Neural cell (in vitro differentiated cells): ENCODE results near the gene YIPF2. TPM values are rescaled to one million over a fixed set of nuclear protein-coding genes. Genes with fewer than 3 reads are reported as not detected.

Source experiments
- H2AFZ ChIP-seq: fragments of 200-600, 300-800 bp; sonication (generic), shearing (Covaris generic); 2 replicates; pipeline ENCODE4 v1.6.0; 2014; ENCODE audit warnings: low read depth, mild to moderate bottlenecking, antibody characterized with exemption, low read length, moderate library complexity
- H3F3A ChIP-seq: fragments of 200-600 bp; shearing (Covaris generic); 2 replicates; pipeline ENCODE4 v1.6.1; 2016; ENCODE audit warnings: mild to moderate bottlenecking, moderate library complexity, mixed read lengths, antibody characterized with exemption, low read length; ENCODE audit not compliant: insufficient read depth, poor library complexity, severe bottlenecking
- H3K27ac ChIP-seq: fragments of 200-600, 300-800 bp; sonication (generic), shearing (Covaris generic); 2 replicates; pipeline ENCODE4 v1.5.1; 2014; ENCODE audit warnings: mild to moderate bottlenecking, low read length, moderate library complexity
- H3K27me3 ChIP-seq: fragments of 300-800, 200-600 bp; sonication (generic), shearing (Covaris generic); 2 replicates; pipeline ENCODE4 v1.6.0; 2014; ENCODE audit warnings: mild to moderate bottlenecking, low read depth, low read length, moderate library complexity; ENCODE audit not compliant: insufficient read depth
- H3K36me3 ChIP-seq: fragments of 300-800, 200-600 bp; sonication (generic), shearing (Covaris generic); 2 replicates; pipeline ENCODE4 v1.5.1; 2014; ENCODE audit warnings: mild to moderate bottlenecking, antibody characterized with exemption, low read length, moderate library complexity; ENCODE audit not compliant: insufficient read depth
- H3K4me2 ChIP-seq: fragments of 300-800, 200-600 bp; sonication (generic), shearing (Covaris generic); 2 replicates; pipeline ENCODE4 v1.6.0; 2014; ENCODE audit warnings: mild to moderate bottlenecking, low read length
- H3K4me3 ChIP-seq: fragments of 300-800, 200-600 bp; sonication (generic), shearing (Covaris generic); 2 replicates; pipeline ENCODE4 v1.5.1; 2014; ENCODE audit warnings: mild to moderate bottlenecking, low read length, moderate library complexity
- H3K79me2 ChIP-seq: fragments of 200-600 bp; shearing (Covaris generic); replicated peaks from 2 replicates; pipeline ENCODE4 v1.6.0; 2014; ENCODE audit warnings: mild to moderate bottlenecking, low read length, moderate library complexity; ENCODE audit not compliant: insufficient read depth
- H3K9ac ChIP-seq: fragments of 300-800, 200-600 bp; sonication (generic), shearing (Covaris generic); 2 replicates; pipeline ENCODE4 v1.6.1; 2016; ENCODE audit warnings: mild to moderate bottlenecking, low read length, mixed read lengths
- H3K9me2 ChIP-seq: fragments of 200-600 bp; shearing (Covaris generic); 2 replicates; pipeline ENCODE4 v1.6.1; 2016; ENCODE audit warnings: mild to moderate bottlenecking, low read length, mixed read lengths; ENCODE audit not compliant: insufficient read depth
- H3K9me3 ChIP-seq: fragments of 200-600, 300-800 bp; sonication (generic), shearing (Covaris generic); 2 replicates; pipeline ENCODE4 v1.6.1; 2016; ENCODE audit warnings: mild to moderate bottlenecking, mixed run types, low read length, moderate library complexity, mixed read lengths
- H4K20me1 ChIP-seq: fragments of 200-600 bp; shearing (Covaris generic); 2 replicates; pipeline ENCODE4 v1.6.1; 2016; ENCODE audit warnings: mild to moderate bottlenecking, mixed run types; ENCODE audit not compliant: insufficient read depth
- EP300 ChIP-seq: fragments of 450-650 bp; conservative IDR thresholded peaks from 2 replicates; pipeline ENCODE4 v1.6.1; 2014; ENCODE audit warnings: antibody characterized with exemption, mild to moderate bottlenecking, moderate library complexity; ENCODE audit not compliant: poor library complexity, severe bottlenecking
- EZH2 ChIP-seq: fragments of 200-600, 300-800 bp; shearing (Covaris generic), sonication (generic); IDR thresholded peaks from 2 replicates; pipeline ENCODE4 v1.6.1; 2014; ENCODE audit warnings: antibody characterized with exemption, low read length, borderline replicate concordance, mild to moderate bottlenecking; ENCODE audit not compliant: insufficient read depth, poor library complexity, severe bottlenecking
- MXI1 ChIP-seq: fragments of 450-650 bp; conservative IDR thresholded peaks from 2 replicates; pipeline ENCODE4 v1.6.1; 2014; ENCODE audit warnings: antibody characterized with exemption, mild to moderate bottlenecking; ENCODE audit not compliant: poor library complexity, severe bottlenecking
- POLR2AphosphoS5 ChIP-seq: IDR thresholded peaks from 2 replicates; pipeline ENCODE4 v1.6.1; 2012
- RAD21 ChIP-seq: fragments of 450-650 bp; conservative IDR thresholded peaks from 2 replicates; pipeline ENCODE4 v1.6.1; 2014; ENCODE audit warnings: antibody characterized with exemption, mild to moderate bottlenecking, moderate library complexity
- SMC3 ChIP-seq: fragments of 450-650 bp; conservative IDR thresholded peaks from 2 replicates; pipeline ENCODE4 v1.6.1; 2014; ENCODE audit warnings: antibody characterized with exemption, mild to moderate bottlenecking, moderate library complexity; ENCODE audit not compliant: poor library complexity
- TAF1 ChIP-seq: IDR thresholded peaks from 2 replicates; pipeline ENCODE4 v1.6.1; 2012; ENCODE audit warnings: low read depth
- polyA plus RNA-seq: library from polyadenylated mRNA; depleted of rRNA; stranded (reverse); fragments of >200 nt; gene quantifications from 2 replicates; pipeline ENCODE4 v1.2.3, GENCODE V29; 2014
- TF ChIP-seq, protein P1 (sequence below): fragments of 450-650 bp; IDR thresholded peaks from 2 replicates; pipeline ENCODE4 v1.5.1; 2014; ENCODE audit warnings: antibody characterized with exemption, mild to moderate bottlenecking, moderate library complexity; ENCODE audit not compliant: poor library complexity, severe bottlenecking
- TF ChIP-seq, protein P2 (sequence below): IDR thresholded peaks from 2 replicates; pipeline ENCODE4 v1.6.1; 2012; ENCODE audit warnings: borderline replicate concordance

Gene YIPF2
- polyA plus RNA-seq, 1 donor from 2014 or later: 101 TPM

DNA sequence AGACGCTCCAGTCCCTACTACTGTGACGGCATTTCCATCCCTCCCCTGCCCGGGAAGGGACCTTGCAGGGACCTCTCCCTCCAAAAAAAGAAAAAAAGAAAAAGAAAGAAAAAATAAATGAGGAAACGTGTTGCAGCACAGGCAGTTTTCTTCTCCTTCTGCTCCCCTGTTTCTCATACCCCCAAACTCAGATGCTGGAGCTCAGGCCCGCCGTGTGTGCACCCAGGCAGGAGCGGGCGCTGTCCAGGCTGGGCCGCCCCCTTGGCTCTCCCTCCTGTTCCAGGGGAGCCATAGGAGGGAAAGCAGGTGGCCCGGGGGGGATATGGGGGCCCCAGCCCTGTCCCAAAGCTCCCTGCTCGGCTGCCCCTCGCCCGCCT, 5.8 kb downstream of the YIPF2 start:
- Histone ChIP-seq H3K36me3 (no peaks in the 10 kb centered on the region), H3K9me2 (no peaks in the 10 kb centered on the region), H3K4me3 (no peak overlapping the region), H3K9me3 (no peaks in the 10 kb centered on the region), H3F3A (no peaks in the 10 kb centered on the region), H3K27me3 (no peaks in the 10 kb centered on the region), H3K4me2 (no peak overlapping the region), H3K9ac (no peak overlapping the region), H3K79me2 (peaks cover under 1% of the 10 kb centered on the region), H4K20me1 (no peaks in the 10 kb centered on the region), H3K27ac (no peak overlapping the region), H2AFZ (no peak overlapping the region)
- TF ChIP-seq EP300: no peak
- TF ChIP-seq SMC3: no peak
- TF ChIP-seq POLR2AphosphoS5: no peak

DNA sequence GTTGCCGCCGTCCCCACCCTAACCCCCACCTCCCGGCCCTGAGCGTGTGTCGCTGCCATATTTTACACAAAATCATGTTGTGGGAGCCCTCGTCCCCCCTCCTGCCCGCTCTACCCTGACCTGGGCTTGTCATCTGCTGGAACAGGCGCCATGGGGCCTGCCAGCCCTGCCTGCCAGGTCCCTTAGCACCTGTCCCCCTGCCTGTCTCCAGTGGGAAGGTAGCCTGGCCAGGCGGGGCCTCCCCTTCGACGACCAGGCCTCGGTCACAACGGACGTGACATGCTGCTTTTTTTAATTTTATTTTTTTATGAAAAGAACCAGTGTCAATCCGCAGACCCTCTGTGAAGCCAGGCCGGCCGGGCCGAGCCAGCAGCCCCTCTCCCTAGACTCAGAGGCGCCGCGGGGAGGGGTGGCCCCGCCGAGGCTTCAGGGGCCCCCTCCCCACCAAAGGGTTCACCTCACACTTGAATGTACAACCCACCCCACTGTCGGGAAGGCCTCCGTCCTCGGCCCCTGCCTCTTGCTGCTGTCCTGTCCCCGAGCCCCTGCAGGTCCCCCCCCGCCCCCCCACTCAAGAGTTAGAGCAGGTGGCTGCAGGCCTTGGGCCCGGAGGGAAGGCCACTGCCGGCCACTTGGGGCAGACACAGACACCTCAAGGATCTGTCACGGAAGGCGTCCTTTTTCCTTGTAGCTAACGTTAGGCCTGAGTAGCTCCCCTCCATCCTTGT, 6.4 kb downstream of the YIPF2 start:
- Histone ChIP-seq H3K9ac (no peak overlapping the region), H3K27ac (no peak overlapping the region), H3K9me2 (no peaks in the 10 kb centered on the region), H3K79me2 (no peaks in the 10 kb centered on the region), H2AFZ (no peak overlapping the region), H3K27me3 (no peaks in the 10 kb centered on the region), H3K4me2 (no peak overlapping the region), H4K20me1 (no peaks in the 10 kb centered on the region), H3K9me3 (no peaks in the 10 kb centered on the region), H3K4me3 (no peak overlapping the region), H3F3A (no peaks in the 10 kb centered on the region), H3K36me3 (no peaks in the 10 kb centered on the region)
- no peak for TF ChIP-seq POLR2AphosphoS5
- TF ChIP-seq, protein P1, sequence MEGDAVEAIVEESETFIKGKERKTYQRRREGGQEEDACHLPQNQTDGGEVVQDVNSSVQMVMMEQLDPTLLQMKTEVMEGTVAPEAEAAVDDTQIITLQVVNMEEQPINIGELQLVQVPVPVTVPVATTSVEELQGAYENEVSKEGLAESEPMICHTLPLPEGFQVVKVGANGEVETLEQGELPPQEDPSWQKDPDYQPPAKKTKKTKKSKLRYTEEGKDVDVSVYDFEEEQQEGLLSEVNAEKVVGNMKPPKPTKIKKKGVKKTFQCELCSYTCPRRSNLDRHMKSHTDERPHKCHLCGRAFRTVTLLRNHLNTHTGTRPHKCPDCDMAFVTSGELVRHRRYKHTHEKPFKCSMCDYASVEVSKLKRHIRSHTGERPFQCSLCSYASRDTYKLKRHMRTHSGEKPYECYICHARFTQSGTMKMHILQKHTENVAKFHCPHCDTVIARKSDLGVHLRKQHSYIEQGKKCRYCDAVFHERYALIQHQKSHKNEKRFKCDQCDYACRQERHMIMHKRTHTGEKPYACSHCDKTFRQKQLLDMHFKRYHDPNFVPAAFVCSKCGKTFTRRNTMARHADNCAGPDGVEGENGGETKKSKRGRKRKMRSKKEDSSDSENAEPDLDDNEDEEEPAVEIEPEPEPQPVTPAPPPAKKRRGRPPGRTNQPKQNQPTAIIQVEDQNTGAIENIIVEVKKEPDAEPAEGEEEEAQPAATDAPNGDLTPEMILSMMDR: no peak
- no peak for TF ChIP-seq SMC3
- no peak for TF ChIP-seq RAD21
- TF ChIP-seq EZH2: no peak
- no peak for TF ChIP-seq MXI1
- no peak for TF ChIP-seq EP300
- TF ChIP-seq TAF1: no peak
- TF ChIP-seq, protein P2, sequence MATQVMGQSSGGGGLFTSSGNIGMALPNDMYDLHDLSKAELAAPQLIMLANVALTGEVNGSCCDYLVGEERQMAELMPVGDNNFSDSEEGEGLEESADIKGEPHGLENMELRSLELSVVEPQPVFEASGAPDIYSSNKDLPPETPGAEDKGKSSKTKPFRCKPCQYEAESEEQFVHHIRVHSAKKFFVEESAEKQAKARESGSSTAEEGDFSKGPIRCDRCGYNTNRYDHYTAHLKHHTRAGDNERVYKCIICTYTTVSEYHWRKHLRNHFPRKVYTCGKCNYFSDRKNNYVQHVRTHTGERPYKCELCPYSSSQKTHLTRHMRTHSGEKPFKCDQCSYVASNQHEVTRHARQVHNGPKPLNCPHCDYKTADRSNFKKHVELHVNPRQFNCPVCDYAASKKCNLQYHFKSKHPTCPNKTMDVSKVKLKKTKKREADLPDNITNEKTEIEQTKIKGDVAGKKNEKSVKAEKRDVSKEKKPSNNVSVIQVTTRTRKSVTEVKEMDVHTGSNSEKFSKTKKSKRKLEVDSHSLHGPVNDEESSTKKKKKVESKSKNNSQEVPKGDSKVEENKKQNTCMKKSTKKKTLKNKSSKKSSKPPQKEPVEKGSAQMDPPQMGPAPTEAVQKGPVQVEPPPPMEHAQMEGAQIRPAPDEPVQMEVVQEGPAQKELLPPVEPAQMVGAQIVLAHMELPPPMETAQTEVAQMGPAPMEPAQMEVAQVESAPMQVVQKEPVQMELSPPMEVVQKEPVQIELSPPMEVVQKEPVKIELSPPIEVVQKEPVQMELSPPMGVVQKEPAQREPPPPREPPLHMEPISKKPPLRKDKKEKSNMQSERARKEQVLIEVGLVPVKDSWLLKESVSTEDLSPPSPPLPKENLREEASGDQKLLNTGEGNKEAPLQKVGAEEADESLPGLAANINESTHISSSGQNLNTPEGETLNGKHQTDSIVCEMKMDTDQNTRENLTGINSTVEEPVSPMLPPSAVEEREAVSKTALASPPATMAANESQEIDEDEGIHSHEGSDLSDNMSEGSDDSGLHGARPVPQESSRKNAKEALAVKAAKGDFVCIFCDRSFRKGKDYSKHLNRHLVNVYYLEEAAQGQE: no peak
